GM12878 (cell line): ENCODE measurements around the gene HHLA2. TPM values are rescaled to one million over a fixed set of nuclear protein-coding genes. Genes with fewer than 3 reads are reported as not detected.

ENCODE experiments used
- ATAC-seq: fragments of 200-7000 bp; cut with Tn5 transposase; 3 replicates; pipeline ENCODE4 v1.9.1; 2020; ENCODE audit warnings: mild to moderate bottlenecking, moderate library complexity
- BruUV-seq: library from RNA; stranded (reverse); fragments of 400-500 nt; replicated peaks from 2 replicates; lab custom pipeline; 2021; lab: Mats Ljungman, UMichigan
- CTCF ChIA-PET: fragments of 300-600 bp; sonication (Branson Sonifier 250); formaldehyde crosslinking; extraction: SDS; loops from one replicate; lab custom pipeline; 2021; ENCODE audit warnings: inconsistent platforms; lab: Yijun Ruan, JAX
- POLR2A ChIA-PET: fragments of 350-600 bp; formaldehyde crosslinking; extraction: SDS; loops from one replicate; lab custom pipeline; 2021; ENCODE audit warnings: inconsistent platforms; lab: Charles Lee
- RAD21 ChIA-PET: fragments of 300-600 bp; sonication (Branson Sonifier 250); formaldehyde crosslinking; loops from one replicate; lab custom pipeline; 2023; ENCODE audit warnings: antibody characterized with exemption; ENCODE audit not compliant: unreplicated experiment; lab: Charles Lee
- SMC1A ChIA-PET: fragments of 300-600 bp; sonication (Branson Sonifier 250); formaldehyde crosslinking; loops from one replicate; lab custom pipeline; 2023; ENCODE audit not compliant: unreplicated experiment, uncharacterized antibody; lab: Charles Lee
- DNase-seq: peaks from one replicate; pipeline ENCODE4 v3.0.0-alpha.2; 2011; ENCODE audit warnings: low read depth, low spot score
- FAIRE-seq: peaks from 3 replicates; lab custom pipeline; 2011; peaks lifted over from hg19 to GRCh38; lab: Jason Lieb, UNC
- H2AFZ ChIP-seq: 2 replicates; pipeline ENCODE4 v1.6.0; 2011; ENCODE audit warnings: low read depth, low read length, control low read depth; ENCODE audit not compliant: control insufficient read depth
- H3K27ac ChIP-seq: 2 replicates; pipeline ENCODE4 v1.5.1; 2011; ENCODE audit warnings: control low read depth; ENCODE audit not compliant: control insufficient read depth, insufficient read depth
- H3K27me3 ChIP-seq, 2 experiments: replicated peaks in 1 of 2; 2 replicates each; pipeline versions ENCODE4 v1.6.0 to v1.6.1; 2011; ENCODE audit warnings: low read length in 1 of 2; ENCODE audit not compliant: control insufficient read depth in 2 of 2, insufficient read depth in 2 of 2
- H3K36me3 ChIP-seq, 2 experiments: 2 replicates each; pipeline ENCODE4 v1.5.1; 2011; ENCODE audit warnings: low read length in 1 of 2; ENCODE audit not compliant: control insufficient read depth in 2 of 2, insufficient read depth in 2 of 2
- H3K4me1 ChIP-seq: 2 replicates; pipeline ENCODE4 v1.6.1; 2011; ENCODE audit warnings: mild to moderate bottlenecking, low read length, moderate library complexity, mixed read lengths; ENCODE audit not compliant: control insufficient read depth, insufficient read depth
- H3K4me2 ChIP-seq: 2 replicates; pipeline ENCODE4 v1.6.0; 2011; ENCODE audit warnings: control low read depth; ENCODE audit not compliant: control insufficient read depth, insufficient read depth
- H3K4me3 ChIP-seq: fragments of 200-600 bp; sonication (generic); 2 replicates; pipeline ENCODE4 v1.5.1; 2016
- H3K79me2 ChIP-seq: 2 replicates; pipeline ENCODE4 v1.6.0; 2011; ENCODE audit warnings: low read length; ENCODE audit not compliant: control insufficient read depth, insufficient read depth
- H3K9ac ChIP-seq: 2 replicates; pipeline ENCODE4 v1.8.0; 2011; ENCODE audit warnings: low read length, control low read depth, mixed read lengths; ENCODE audit not compliant: control insufficient read depth, insufficient read depth
- H3K9me3 ChIP-seq: replicated peaks from 3 replicates; pipeline ENCODE4 v1.5.1; 2011; ENCODE audit warnings: mild to moderate bottlenecking, low read length; ENCODE audit not compliant: control insufficient read depth, insufficient read depth
- H4K20me1 ChIP-seq: 2 replicates; pipeline ENCODE4 v1.6.0; 2011; ENCODE audit not compliant: control insufficient read depth, insufficient read depth
- ASH2L ChIP-seq: fragments of 300-600, 200-600 bp; sonication (generic); IDR thresholded peaks from 2 replicates; pipeline ENCODE4 v1.6.1; 2017; ENCODE audit warnings: low read depth, mild to moderate bottlenecking, borderline replicate concordance
- CREB1 ChIP-seq: IDR thresholded peaks from 2 replicates; pipeline ENCODE4 v1.6.1; 2012; ENCODE audit warnings: low read depth, mild to moderate bottlenecking, inconsistent platforms
- GATAD2B ChIP-seq: fragments of 450-650 bp; conservative IDR thresholded peaks from 2 replicates; pipeline ENCODE4 v1.6.1; 2017; ENCODE audit warnings: low read depth, mild to moderate bottlenecking, moderate library complexity
- HDAC2 ChIP-seq: fragments of 200-600 bp; sonication (generic); IDR thresholded peaks from 2 replicates; pipeline ENCODE4 v1.6.1; 2017
- MYB ChIP-seq: fragments of 150-350 bp; IDR thresholded peaks from 2 replicates; pipeline ENCODE4 v1.6.1; 2014; ENCODE audit warnings: mild to moderate bottlenecking, low read depth, low read length, borderline replicate concordance
- MYC ChIP-seq: IDR thresholded peaks from 2 replicates; pipeline ENCODE4 v1.6.1; 2011; ENCODE audit warnings: mild to moderate bottlenecking, low read length, moderate library complexity, inconsistent platforms; ENCODE audit not compliant: insufficient read depth, insufficient replicate concordance, insufficient read length, severe bottlenecking
- PKNOX1 ChIP-seq: fragments of 450-650 bp; IDR thresholded peaks from 2 replicates; pipeline ENCODE4 v1.6.1; 2016; ENCODE audit warnings: mild to moderate bottlenecking
- RBBP5 ChIP-seq: fragments of 200-600 bp; sonication (generic); conservative IDR thresholded peaks from 2 replicates; pipeline ENCODE4 v1.6.1; 2016
- WGBS: methylation state at CpG from one replicate; pipeline ENCODE4 v1.1.6; 2016; ENCODE audit warnings: low lambda C conversion rate; ENCODE audit not compliant: insufficient replicate concordance, insufficient coverage; ENCODE audit errors: missing lambda C conversion rate; 5-methylcytosine and 5-hydroxymethylcytosine counted together
- in situ Hi-C: fragments of 300-500 bp; cut with MboI; formaldehyde crosslinking; loops from 9 replicates; pipeline ENCODE4 v1.14.3; 2018; ENCODE audit warnings: mixed read lengths
- intact Hi-C: fragments of 100-400 bp; cut with micrococcal nuclease; formaldehyde crosslinking; loops from one replicate; pipeline ENCODE4 v1.14.2; 2022; ENCODE audit not compliant: unreplicated experiment
- polyA plus RNA-seq, 11 experiments: library from polyadenylated mRNA; depleted of rRNA in 4 of 11; unstranded in 6 of 11; stranded (reverse) in 5 of 11; fragments of >200 nt; fragmentation: Nextera tagmentation in 4 of 11; fragmentation: Illumina TruSeq in 1 of 11; extraction: Ambion mirVana in 4 of 11; extraction: Trizol in 1 of 11; gene quantifications; 1 replicate in 1 of 11; 2 replicates in 10 of 11; pipeline versions ENCODE4 v1.2.1 to v1.2.3, GENCODE V29; 2011 to 2016; ENCODE audit warnings: inconsistent platforms in 2 of 11, missing spikeins in 2 of 11, low read depth in 1 of 11
- total RNA-seq, 4 experiments: library from RNA; depleted of rRNA in 3 of 4; stranded (reverse); fragments of >200 nt in 3 of 4; fragmentation: Illumina TruSeq in 1 of 4; extraction: Trizol in 1 of 4; gene quantifications; 2 replicates each; pipeline versions ENCODE4 v1.2.1 to v1.2.3, GENCODE V29; 2013 to 2021
- TF ChIP-seq, protein P1 (sequence below): fragments of 450-650 bp; IDR thresholded peaks from 2 replicates; pipeline ENCODE4 v1.6.1; 2016; ENCODE audit warnings: mild to moderate bottlenecking
- TF ChIP-seq, protein P2 (sequence below): IDR thresholded peaks from 2 replicates; pipeline ENCODE4 v1.6.1; 2011; ENCODE audit warnings: low read depth, low read length, improper control_type of control experiment, borderline replicate concordance

HHLA2 gene
- total and polyA plus RNA-seq, 10 of the 15 experiments (the other 5 are each of a cell fraction or from before 2014, with no cell fraction given): 0.11 to 1.3 (median 0.28) TPM; not detected in 1

GRCh38 chr3:108415661-108416060, 119.3 kb downstream of the HHLA2 start:
- ChIA-PET POLR2A (no interaction called here), SMC1A (no interaction called here), CTCF (no interaction called here), RAD21 (no interaction called here)
- no peak overlapping the region for H3K4me2 ChIP-seq
- H3K79me2 ChIP-seq: no peaks in the 10 kb centered on the region
- DNase-seq: no peak
- no peak for ATAC-seq
- no peak overlapping the region for H3K9ac ChIP-seq
- BruUV-seq: no TSS peak
- H3K4me1 ChIP-seq: no peaks in the 10 kb centered on the region
- in situ Hi-C loops (no loop called here), intact Hi-C loops (no loop called here)
- FAIRE-seq: no peak
- no peaks in the 10 kb centered on the region for H3K27me3 ChIP-seq
- H4K20me1 ChIP-seq: no peaks in the 10 kb centered on the region
- H3K36me3 ChIP-seq: no peaks in the 10 kb centered on the region
- H3K9me3 ChIP-seq: no peaks in the 10 kb centered on the region
- H3K4me3 ChIP-seq: no peak overlapping the region
- TF ChIP-seq, protein P1, sequence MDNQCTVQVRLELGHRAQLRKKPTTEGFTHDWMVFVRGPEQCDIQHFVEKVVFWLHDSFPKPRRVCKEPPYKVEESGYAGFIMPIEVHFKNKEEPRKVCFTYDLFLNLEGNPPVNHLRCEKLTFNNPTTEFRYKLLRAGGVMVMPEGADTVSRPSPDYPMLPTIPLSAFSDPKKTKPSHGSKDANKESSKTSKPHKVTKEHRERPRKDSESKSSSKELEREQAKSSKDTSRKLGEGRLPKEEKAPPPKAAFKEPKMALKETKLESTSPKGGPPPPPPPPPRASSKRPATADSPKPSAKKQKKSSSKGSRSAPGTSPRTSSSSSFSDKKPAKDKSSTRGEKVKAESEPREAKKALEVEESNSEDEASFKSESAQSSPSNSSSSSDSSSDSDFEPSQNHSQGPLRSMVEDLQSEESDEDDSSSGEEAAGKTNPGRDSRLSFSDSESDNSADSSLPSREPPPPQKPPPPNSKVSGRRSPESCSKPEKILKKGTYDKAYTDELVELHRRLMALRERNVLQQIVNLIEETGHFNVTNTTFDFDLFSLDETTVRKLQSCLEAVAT: no peak
- TF ChIP-seq PKNOX1: no peak
- TF ChIP-seq CREB1: no peak
- TF ChIP-seq RBBP5: no peak
- TF ChIP-seq GATAD2B: no peak
- no peak for TF ChIP-seq MYB
- no peak for TF ChIP-seq MYC
- TF ChIP-seq HDAC2: no peak
- TF ChIP-seq ASH2L: no peak
- TF ChIP-seq, protein P2, sequence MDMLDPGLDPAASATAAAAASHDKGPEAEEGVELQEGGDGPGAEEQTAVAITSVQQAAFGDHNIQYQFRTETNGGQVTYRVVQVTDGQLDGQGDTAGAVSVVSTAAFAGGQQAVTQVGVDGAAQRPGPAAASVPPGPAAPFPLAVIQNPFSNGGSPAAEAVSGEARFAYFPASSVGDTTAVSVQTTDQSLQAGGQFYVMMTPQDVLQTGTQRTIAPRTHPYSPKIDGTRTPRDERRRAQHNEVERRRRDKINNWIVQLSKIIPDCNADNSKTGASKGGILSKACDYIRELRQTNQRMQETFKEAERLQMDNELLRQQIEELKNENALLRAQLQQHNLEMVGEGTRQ: no peak
- no peak overlapping the region for H3K27ac ChIP-seq
- 51% methylated on average over 3 of the region's 3 CpGs for WGBS
- H2AFZ ChIP-seq: no peak overlapping the region
